Stimulated activated CD4-positive, alpha-beta T cell treated with anti-CD3 and anti-CD28 coated beads, Interleukin-12 subunit alpha, Interleukin-12 subunit beta, amount 100 ng/mL, for 48 hours (primary cell): ENCODE data around the gene ADAMTSL5.

Experiments
- DNase-seq, 3 donors: peaks; one replicate each; pipeline ENCODE4 v3.0.0-alpha.2; 2020; ENCODE audit warnings: low read depth in 2 of 3, low spot score in 1 of 3

ADAMTSL5 gene

GRCh38 chr19:1467490-1468273 lies 45.1 kb downstream of the ADAMTSL5 start:
- no peak for DNase-seq

- DNase-seq = no peak
Measured at GRCh38 chr19:1467215-1467489, 45.7 kb downstream of the ADAMTSL5 start.

- no peak for DNase-seq
Measured at GRCh38 chr19:1466461-1467214, 46.2 kb downstream of the ADAMTSL5 start.

GRCh38 chr19:1466018-1466460 lies 46.8 kb downstream of the ADAMTSL5 start:
- DNase-seq = no peak

- no peak for DNase-seq
Measured at GRCh38 chr19:1465191-1466016, 47.4 kb downstream of the ADAMTSL5 start.

GRCh38 chr19:1461862-1462261 lies 51.0 kb downstream of the ADAMTSL5 start:
- DNase-seq = no peak

- DNase-seq = no peak
Measured at GRCh38 chr19:1460033-1460995, 52.5 kb downstream of the ADAMTSL5 start.

- DNase-seq = no peak
Measured at GRCh38 chr19:1459479-1459878, 53.3 kb downstream of the ADAMTSL5 start.

- DNase-seq = no peak
Measured at GRCh38 chr19:1457892-1458291, 54.9 kb downstream of the ADAMTSL5 start.

GRCh38 chr19:1457031-1457739 lies 55.6 kb downstream of the ADAMTSL5 start:
- DNase-seq = no peak

GRCh38 chr19:1456121-1456900 lies 56.5 kb downstream of the ADAMTSL5 start:
- no peak for DNase-seq

GRCh38 chr19:1455336-1456120 lies 57.3 kb downstream of the ADAMTSL5 start:
- peak in 2 of 3 donors; percentile 71 to 72 for DNase-seq
